HG03025 (cell line): ENCODE data around the gene TREH.
A peak's percentile ranks its signal among the peaks of the same experiment; 100 is the strongest.
"Not testable (repeated sequence)": the region's sequence is repeated elsewhere in the genome, so short reads cannot be mapped to it uniquely, and the experiment has no call there.

Experiments
- ATAC-seq: cut with Tn5 transposase; IDR thresholded peaks from one replicate; pipeline ENCODE4 v1.9.1; 2021; ENCODE audit warnings: mild to moderate bottlenecking, moderate library complexity; ENCODE audit not compliant: unreplicated experiment, low FRiP score

TREH gene

DNA sequence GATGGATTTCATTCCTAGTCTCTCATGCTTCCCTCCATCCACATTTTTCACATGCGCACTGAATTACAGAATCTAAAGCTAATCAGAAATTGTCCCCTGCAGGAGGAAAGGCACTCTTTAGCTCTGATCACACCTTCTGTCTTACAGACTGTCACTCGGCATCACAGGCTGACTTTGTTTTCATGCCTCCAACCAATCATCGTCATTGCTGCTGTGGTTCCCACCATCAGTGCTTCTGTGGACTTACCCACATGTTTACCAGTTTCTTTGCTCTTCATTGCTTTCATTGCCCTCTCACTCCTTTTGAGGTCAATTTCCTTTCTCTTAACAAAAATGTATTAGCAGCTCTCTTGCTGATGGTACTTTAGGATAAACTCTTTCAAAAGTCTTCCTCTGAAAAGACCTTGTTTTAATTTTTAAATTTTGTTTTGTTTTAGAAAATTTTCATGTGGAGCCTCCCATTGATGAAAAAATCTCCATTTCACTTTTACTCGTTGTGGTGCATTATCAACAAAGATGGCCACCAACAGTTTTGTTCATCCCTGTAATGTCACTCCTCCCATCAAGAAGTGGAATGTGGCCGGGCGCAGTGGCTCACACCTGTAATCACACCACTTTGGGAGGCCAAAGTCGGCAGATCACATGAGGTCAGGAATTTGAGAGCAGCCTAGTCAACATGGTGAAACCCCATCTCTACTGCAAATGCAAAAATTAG lies 20.2 kb upstream of the TREH start:
- ATAC-seq, result no peak

DNA sequence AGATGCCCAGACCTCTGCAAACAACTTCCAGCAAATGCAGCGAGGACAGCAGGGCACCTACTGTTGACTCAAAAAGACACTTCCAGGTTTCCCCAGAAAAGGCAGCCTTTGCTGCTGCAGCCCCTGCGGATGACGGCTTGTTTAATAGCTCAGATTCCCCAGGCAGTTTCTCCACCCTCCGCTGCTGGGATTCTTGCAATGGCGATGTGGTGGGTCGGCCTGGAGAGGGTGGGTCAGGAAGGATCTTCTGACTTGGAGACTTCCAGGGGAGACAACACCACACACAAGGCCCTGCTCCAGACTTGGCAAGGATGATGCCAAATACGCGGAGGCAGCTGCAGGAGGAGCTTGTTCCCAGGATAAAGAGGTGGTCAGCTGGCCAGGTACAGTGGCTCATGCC lies 17.9 kb upstream of the TREH start:
- no peak for ATAC-seq

DNA sequence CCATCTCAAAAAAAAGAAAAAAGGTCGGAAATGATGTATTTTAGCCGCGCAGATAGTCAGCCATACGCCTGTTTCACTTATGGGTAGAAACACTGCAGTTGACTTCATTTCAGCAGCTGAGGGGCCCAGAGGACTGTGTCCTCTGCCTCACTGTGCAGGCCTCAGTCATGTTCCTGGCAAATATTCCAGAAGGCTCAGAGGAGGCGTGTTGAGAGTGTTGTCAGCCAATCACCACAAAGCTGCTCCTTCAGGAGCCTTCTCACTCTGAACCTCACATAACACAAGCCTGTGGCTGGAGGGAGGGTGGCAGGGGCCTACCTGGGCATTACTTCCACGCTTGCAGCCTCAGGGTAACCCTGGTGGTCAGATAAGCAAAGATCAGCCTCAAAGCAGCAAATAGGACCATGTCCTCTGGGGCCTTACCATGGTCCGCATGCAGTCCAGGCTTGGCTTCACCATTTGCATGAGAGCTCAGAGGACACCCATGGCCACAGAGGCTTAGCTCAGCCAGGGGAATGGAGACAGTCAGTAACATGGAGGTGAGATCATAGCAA lies 17.3 kb upstream of the TREH start:
- ATAC-seq, result no peak

DNA sequence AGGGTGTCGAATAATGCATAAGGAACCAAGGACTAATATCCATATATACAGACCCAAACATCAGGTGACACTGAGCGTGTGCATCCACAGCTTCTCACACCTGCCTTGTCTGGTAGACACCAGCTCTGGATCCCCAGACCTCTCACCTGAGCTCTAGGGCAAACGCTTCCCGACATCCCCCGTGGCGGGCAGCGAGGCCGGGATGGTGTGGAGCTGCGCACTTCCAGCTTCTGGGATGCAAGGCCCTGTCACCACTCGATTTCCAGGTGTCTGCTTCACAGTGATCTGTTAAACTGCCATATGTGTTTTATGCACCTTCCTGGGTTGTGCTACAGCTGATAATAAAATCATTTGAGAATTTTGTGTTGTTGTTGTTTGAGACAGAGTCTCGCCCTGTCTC lies 15.3 kb upstream of the TREH start:
- ATAC-seq, result no peak

DNA sequence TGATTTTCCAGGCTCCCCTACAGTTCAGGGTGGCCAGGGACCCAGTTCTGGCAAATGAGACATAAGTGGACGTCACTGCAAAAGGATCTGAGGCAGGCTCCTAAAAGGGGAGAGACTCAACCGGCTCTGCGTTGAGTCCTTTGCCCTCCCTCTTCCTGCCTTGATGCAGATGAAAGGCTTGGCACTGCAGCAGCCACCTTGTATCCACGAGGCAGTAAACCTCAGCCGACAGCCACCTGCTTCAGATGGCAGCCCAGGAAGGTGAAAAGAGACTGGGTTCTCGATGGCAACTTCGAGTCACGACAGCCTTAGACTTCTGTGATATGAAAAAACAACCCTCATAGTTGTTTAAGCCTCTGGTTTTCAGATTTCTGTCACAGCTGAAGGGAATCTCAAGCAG lies 14.7 kb upstream of the TREH start:
- ATAC-seq, result no peak

DNA sequence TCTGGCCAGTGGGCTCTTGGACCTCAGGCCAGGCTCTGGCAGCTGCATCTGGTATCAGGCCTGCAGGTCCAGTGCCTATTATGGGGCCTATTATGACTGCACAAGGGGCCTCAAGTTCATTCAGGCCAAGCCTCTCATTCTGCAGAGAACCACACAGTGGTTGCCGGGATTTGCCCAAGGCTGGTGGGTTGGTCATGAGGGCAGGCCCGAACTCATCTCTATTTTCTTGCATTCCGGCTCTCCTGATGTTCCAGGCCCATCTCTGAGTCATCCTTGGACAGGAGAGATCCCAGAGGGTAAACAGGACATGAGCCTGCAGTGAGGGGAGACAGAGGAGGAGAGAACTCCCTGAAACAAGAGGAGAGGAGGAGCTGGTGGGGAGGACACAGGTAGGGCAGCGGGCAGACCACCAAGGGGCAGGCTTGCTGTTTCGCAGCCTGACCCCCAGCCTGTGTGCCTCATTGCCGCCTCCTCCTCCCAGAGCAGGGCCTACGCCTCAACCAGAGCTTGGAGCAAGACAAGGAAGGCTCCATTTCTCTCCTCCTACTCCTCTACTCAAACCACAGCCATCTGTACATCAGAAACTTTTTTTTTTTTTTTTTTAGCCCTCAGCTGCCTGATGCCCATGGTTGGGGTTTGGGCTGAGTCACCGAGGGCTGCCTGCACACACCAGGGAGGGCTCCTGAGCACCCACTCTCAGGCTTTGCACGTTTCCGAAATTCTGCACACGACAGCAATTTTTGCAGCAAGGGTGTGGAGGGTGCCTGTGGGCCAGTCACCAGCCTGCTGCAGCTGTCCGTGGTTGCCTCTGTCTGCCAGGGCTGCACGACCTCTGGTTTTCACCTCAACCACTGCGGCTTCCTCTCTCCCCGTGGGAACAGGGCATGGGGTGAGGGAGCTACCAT lies 12.7 kb upstream of the TREH start:
- no peak for ATAC-seq

DNA sequence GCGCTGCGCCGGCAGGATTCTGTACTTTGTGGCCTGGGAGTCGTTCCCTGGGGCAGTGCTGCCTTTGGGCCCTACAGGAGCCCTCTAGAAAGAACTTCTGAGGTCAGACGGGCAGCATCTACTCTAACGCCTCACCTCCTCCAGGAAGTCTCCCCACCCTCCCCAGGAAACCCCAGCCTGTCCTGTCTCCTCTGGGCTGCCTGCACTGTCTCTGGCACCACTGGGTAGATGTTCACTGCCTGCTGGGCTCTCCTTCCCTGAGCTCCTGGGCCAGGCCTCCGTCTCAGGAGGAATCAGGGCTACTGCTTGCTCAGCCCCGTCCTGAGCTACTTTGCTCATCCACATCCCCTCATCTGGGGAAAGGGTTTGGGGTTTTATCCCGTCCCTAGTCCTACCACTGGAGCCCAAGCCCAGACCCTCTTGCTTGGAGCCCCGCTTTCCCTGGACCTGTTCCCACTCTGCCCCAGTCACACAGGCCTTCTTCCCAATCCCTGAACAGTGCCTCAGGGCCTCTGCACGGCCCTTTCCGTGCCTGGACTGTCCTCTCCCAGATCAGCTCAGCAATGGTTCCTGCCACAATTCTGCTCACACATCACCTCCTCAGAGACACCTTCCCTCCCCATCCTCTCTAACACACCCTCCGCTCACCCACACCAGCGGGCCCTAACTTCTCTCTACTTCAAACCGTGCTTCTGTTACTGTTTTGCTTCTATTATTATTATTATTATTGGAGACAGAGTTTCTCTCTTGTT lies 11.3 kb upstream of the TREH start:
- no peak for ATAC-seq

DNA sequence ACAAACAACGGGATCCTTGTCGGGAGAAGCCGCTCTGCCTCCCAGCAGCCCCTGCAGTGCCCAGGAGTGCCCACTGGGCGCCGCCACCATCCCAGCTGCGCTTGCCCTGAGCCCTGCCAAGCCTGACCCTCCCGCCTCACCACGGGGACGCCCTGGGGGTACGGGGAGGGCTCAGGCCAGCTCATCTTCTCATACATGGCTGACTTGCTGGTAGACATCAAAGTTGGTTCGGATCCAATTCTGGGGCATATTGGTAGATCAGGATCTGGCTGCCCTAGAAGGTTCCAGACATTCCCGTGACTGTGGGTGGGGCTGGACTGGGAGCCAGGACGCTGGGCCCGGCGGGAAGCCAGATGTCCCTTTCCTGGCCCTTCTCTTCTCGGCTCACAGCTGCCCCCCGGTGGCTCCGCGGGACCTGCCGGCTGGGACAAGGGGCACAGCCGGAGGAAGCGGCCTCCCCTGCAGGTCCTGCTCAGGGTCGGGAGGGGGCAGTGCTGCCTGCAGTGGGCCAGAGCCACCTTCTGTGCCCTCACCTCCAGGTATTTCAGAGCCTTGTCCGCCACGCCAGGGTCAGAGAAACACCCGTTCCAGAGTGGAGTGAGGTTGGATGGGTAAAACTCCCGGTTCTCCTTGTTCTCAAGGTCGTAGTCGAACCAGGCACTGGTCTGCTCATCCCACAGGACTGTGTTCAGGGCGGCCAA lies 10.6 kb upstream of the TREH start:
- peak; percentile 60 for ATAC-seq

DNA sequence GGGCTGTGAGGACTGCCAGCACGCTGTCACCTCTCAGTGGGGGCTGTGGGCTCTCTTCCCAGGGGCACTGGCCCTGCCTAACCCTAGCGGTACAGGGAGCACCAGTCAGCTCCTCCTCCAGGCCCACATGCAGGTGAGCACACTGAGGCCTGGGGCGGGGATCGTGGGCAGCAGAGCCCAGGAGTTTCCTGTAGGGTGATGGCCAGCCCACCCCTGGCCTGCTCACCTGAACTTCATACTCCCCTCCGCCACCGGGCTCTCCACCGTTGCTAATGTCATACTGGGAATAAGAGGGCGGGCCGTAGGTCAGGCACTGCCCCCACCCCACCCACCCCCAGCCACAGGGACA lies 10.0 kb upstream of the TREH start:
- no peak for ATAC-seq

DNA sequence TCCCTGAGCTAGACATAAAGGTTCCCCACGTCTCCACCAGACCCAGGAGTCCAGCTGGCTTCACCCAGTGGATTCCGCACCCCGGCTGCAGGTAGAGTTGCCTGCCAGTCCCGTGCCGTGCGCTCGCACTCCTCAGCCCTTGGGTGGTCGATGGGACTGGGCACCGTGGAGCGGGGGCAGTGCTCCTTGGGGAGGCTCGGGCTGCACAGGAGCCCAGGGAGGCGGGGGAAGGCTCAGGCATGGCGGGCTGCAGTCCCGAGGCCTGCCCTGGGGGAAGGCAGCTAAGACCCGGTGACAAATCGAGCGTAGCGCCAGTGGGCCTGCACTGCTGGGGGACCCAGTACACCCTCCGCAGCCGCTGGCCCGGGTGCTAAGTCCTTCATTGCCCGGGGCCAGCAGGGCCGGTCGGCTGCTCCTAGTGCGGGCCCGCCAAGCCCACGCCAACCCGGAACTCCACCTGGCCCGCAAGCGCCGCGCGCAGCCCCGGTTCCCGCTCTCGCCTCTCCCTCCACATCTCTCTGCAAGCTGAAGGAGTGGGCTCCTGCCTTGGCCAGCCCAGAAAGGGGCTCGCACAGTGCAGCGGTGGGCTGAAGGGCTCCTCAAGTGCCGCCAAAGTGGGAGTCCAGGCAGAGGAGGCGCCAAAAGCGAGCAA lies 9.5 kb upstream of the TREH start:
- no peak for ATAC-seq

DNA sequence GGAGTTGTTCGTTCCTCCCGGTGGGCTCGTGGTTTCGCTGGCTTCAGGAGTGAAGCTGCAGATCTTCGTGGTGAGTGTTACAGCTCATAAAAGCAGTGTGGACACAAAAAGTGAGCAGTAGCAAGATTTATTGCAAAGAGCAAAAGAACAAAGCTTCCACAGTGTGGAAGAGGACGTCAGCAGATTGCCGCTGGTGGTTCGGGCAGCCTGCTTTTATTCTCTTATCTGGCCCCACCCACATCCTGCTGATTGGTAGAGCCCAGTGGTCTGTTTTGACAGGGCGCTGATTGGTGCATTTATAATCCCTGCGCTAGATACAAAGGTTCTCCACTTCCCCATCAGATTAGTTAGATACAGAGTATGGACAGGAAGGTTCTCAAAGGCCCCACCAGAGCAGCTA lies 8.9 kb upstream of the TREH start:
- ATAC-seq, result not testable (repeated sequence)

DNA sequence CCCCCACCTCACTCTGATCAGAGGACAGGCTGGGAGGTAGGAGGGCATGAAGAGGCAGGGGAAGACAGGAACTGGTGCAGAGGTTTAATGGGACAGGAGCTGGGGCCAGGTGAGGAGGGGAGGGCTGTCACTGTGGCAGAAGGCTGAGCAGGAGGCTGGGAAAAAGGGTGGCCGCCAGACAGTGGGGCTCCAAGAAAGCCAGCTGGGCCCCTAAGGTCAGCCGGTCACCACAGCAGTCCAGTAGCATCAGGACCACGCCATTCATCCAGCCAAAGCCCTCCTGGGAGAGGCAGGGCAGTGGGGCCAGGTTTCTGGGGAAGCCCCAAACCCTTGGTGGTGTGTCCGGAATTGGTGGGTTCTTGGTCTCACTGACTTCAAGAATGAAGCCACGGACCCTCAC lies 8.5 kb upstream of the TREH start:
- no peak for ATAC-seq

DNA sequence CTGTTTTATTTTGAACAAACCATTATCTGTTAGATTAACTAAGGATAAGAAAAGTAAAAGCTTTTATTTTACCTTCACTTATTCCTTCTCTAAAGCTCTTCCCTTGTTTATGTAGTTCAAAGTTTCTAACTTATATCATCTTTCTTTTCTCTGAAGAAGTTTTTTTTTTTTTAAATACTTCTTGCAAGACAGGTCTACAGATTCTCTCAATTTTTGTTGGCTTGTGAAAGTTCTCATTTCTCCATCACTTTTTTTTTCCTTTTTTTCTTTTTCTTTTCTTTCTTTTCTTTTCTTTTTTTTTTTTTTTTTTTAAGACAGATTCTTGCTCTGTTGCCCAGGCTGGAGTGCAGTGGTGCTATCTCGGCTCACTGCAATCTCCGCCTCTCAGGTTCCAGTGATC lies 4.7 kb upstream of the TREH start:
- no peak for ATAC-seq

DNA sequence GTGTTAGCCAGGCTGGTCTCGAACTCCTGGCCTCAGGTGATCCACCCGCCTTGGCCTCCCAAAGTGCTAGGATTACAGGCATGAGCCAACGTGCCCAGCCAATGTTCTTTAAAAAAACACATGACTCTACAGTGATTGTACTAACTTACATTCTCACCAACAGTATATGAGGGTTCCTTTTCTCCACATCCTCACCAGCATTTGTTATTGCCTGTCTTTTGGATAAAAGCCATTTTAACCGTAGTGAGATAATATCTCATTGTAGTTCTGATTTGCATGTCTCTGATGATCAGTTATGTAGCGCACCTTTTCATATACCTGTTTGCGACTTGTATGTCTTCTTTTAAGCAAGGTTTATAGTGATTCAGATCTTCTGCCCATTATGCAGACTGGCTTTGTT lies 3.5 kb upstream of the TREH start:
- ATAC-seq, result not testable (repeated sequence)

DNA sequence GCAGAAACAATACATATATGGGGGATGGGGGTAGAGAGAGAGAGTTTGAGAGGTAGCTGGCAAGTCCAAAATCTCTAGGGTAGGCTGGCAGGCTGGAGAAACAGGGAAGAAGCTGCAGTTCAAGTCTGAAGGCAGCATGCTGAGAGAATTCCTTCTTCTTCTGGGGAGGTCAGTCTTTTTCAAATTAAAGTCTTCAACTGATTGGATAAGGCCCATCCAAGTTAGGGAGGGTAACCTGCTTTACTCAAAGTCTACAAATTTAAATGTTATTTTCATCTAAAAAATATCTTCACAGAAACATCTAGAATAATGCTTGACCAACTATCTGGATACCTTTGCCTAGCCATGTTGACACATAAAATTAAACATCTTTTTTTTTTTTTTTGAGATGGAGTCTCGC lies 2.9 kb upstream of the TREH start:
- no peak for ATAC-seq

DNA sequence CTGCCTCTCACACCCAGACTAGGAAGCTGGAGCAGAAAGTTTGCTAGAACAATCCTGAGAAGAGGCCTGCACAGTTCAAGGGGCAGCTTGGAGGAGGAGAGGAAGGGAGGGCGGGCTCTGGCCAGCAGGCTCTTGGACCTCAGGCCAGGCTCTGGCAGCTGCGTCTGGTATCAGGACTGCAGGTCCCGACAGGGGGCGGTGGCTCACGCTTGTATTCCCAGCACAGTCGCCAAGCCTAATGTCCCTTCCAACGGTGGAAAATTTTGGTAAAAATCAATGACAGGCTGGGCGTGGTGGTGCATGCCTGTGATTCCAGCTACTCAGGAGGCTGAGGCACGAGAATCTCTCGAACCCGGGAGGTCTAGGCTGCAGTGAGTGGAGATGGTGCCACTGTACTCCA lies 542 bp downstream of the TREH start:
- not testable (repeated sequence) for ATAC-seq

DNA sequence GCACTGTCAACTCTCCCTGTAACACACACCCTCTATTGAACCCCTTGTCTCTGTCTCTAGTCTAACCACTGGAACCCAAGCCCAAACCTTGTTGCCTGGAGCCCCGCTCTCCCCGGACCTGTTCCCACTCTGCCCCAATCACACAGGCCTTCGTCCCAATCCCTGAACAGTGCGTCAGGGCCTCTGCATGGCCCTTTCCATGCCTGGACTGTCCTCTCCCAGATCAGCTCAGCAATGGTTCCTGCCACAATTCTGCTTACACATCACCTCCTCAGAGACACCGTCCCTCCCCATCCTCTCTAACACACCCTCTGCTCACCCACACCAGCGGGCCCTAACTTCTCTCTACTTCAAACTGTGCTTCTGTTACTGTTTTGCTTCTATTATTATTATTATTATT lies 1.5 kb downstream of the TREH start:
- ATAC-seq, result no peak

DNA sequence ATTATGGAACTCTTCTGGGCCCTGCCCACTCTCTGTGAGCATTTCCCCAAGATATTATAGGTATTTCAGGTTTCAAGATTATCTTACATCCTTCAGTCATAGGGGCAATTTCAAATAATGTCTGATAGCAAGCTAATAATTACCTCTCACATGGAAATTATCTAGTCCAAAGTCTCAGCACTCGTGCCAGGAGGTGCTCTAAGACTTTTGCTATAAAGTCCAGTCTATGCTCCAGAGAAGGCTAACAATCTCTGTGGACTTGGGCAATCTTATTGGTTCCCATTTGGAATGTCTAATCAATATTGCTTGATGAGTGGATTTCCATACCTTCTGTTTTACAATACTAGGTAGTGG lies 5.4 kb downstream of the TREH start:
- no peak for ATAC-seq

DNA sequence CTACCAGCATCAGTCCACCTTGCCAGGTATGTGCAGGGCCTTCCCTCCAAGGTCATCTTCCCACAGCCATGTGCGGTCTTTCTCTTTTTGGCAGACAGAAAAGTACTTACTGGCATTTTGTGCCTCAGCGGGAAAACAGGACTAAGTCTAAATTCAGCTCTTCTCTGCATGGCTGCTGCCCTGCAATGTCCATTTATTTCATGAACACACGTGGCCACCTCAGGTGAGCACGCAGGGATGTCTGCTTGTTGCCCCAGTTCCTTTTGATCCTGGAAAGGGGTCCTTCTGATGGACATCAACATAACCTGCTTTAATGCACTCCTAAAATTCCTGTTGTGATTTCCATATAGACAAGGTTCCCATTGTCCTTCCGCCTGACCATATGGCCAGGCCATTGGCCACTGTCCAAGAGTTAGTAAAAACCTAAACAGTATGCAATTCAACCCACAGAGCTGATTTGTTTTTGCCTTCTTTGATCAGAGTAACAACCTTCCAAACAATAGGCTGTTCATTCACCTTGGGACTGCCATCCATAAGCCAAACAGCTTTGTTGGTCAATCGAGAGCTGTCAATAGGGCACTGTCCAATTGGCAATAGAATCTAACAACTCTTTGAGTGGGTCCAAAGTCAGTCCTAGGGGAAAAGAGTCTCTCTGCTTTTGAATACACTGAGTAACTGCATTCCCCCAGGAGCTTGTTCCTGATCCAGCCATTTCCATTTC lies 5.9 kb downstream of the TREH start:
- ATAC-seq, result no peak
